CD14-positive monocyte (primary cell): ENCODE data around the gene VSX1. TPM values are rescaled to one million over a fixed set of nuclear protein-coding genes. Genes with fewer than 3 reads are reported as not detected.
A peak's percentile ranks its signal among the peaks of the same experiment; 100 is the strongest.

Experiments used
- DNase-seq, 3 donors: peaks; one replicate each; pipeline ENCODE4 v3.0.0-alpha.2; 2011 to 2022
- H2AFZ ChIP-seq: 2 replicates; pipeline ENCODE4 v1.6.0; 2012; ENCODE audit warnings: mild to moderate bottlenecking, low read depth, low read length, inconsistent platforms; ENCODE audit not compliant: insufficient read depth, poor library complexity, severe bottlenecking
- H3K27ac ChIP-seq, 2 donors: 1 replicate in 1 of 2; 2 replicates in 1 of 2; pipeline ENCODE4 v1.5.1; 2012 to 2013; ENCODE audit warnings: low read length in 2 of 2, control low read depth in 1 of 2, inconsistent platforms in 1 of 2, low read depth in 1 of 2, mild to moderate bottlenecking in 1 of 2
- H3K27me3 ChIP-seq, 2 donors: one replicate each; pipeline versions ENCODE4 v1.6.0 to v1.6.1; 2011 to 2013; ENCODE audit warnings: low read length in 2 of 2; ENCODE audit not compliant: control insufficient read depth in 2 of 2, insufficient read depth in 2 of 2
- H3K36me3 ChIP-seq, 2 donors: replicated peaks in 1 of 2; 1 replicate in 1 of 2; 2 replicates in 1 of 2; pipeline versions ENCODE4 v1.5.1 to v1.6.1; 2012 to 2013; ENCODE audit warnings: low read length in 2 of 2, control low read depth in 1 of 2, inconsistent platforms in 1 of 2, mild to moderate bottlenecking in 1 of 2; ENCODE audit not compliant: insufficient read depth in 2 of 2, control insufficient read depth in 1 of 2
- H3K4me1 ChIP-seq, 2 donors: 1 replicate in 1 of 2; 2 replicates in 1 of 2; pipeline versions ENCODE4 v1.5.1 to v1.6.1; 2012 to 2013; ENCODE audit warnings: low read length in 2 of 2, control low read depth in 1 of 2, inconsistent platforms in 1 of 2, mild to moderate bottlenecking in 1 of 2, moderate library complexity in 1 of 2; ENCODE audit not compliant: insufficient read depth in 2 of 2, control insufficient read depth in 1 of 2
- H3K4me2 ChIP-seq: replicated peaks from 2 replicates; pipeline ENCODE3; 2012; ENCODE audit warnings: low read length, moderate library complexity, mild to moderate bottlenecking; ENCODE audit not compliant: poor library complexity, severe bottlenecking; ENCODE audit errors: extremely low read depth
- H3K4me3 ChIP-seq, 3 experiments: fragments of 200-600 bp in 1 of 3; sonication (generic) in 1 of 3; replicated peaks in 1 of 3; 1 replicate in 2 of 3; 2 replicates in 1 of 3; pipeline ENCODE4 v1.5.1; 2011 to 2013; ENCODE audit warnings: low read length in 3 of 3, mild to moderate bottlenecking in 3 of 3, control low read depth in 2 of 3, low read depth in 2 of 3, inconsistent platforms in 1 of 3, moderate library complexity in 1 of 3
- H3K79me2 ChIP-seq: 2 replicates; pipeline ENCODE4 v1.6.0; 2012; ENCODE audit warnings: mild to moderate bottlenecking, control low read depth, inconsistent platforms, low read length, moderate library complexity; ENCODE audit not compliant: insufficient read depth
- H3K9ac ChIP-seq: 2 replicates; pipeline ENCODE4 v1.6.0; 2017; ENCODE audit warnings: low read length, mild to moderate bottlenecking; ENCODE audit not compliant: insufficient read depth, poor library complexity, severe bottlenecking
- H3K9me3 ChIP-seq, 2 donors: replicated peaks in 1 of 2; 1 replicate in 1 of 2; 2 replicates in 1 of 2; pipeline versions ENCODE4 v1.5.1 to v1.6.1; 2012 to 2013; ENCODE audit warnings: low read length in 2 of 2, control low read depth in 1 of 2; ENCODE audit not compliant: control insufficient read depth in 1 of 2, insufficient read depth in 1 of 2
- H4K20me1 ChIP-seq: 2 replicates; pipeline ENCODE4 v1.6.0; 2012; ENCODE audit warnings: mild to moderate bottlenecking, low read length, control low read depth, moderate library complexity; ENCODE audit not compliant: insufficient read depth
- H3K27ac Mint-ChIP-seq, 7 donors: one replicate each; pipeline ENCODE4 v1.8.0; 2020; ENCODE audit warnings: mild to moderate bottlenecking in 7 of 7, mixed read lengths in 7 of 7, moderate library complexity in 6 of 7, inconsistent platforms in 2 of 7
- H3K27me3 Mint-ChIP-seq, 3 donors: one replicate each; pipeline ENCODE4 v1.8.0; 2021 to 2022; ENCODE audit warnings: low read depth in 3 of 3, mild to moderate bottlenecking in 3 of 3, mixed read lengths in 3 of 3, moderate library complexity in 3 of 3, inconsistent platforms in 1 of 3
- H3K36me3 Mint-ChIP-seq, 2 donors: one replicate each; pipeline ENCODE4 v1.8.0; 2020; ENCODE audit warnings: mixed read lengths in 2 of 2, inconsistent platforms in 1 of 2, mild to moderate bottlenecking in 1 of 2
- H3K4me1 Mint-ChIP-seq: one replicate; pipeline ENCODE4 v1.8.0; 2020; ENCODE audit warnings: mild to moderate bottlenecking, mixed read lengths
- H3K4me3 Mint-ChIP-seq, 2 donors: one replicate each; pipeline ENCODE4 v1.8.0; 2020; ENCODE audit warnings: mild to moderate bottlenecking in 2 of 2, mixed read lengths in 2 of 2, moderate library complexity in 1 of 2
- H3K9me3 Mint-ChIP-seq, 7 donors: one replicate each; pipeline ENCODE4 v1.8.0; 2020 to 2022; ENCODE audit warnings: mixed read lengths in 7 of 7, mild to moderate bottlenecking in 6 of 7, moderate library complexity in 6 of 7, inconsistent platforms in 2 of 7
- CTCF ChIP-seq: fragments of 200-600 bp; IDR thresholded peaks from one replicate; pipeline ENCODE4 v1.8.0; 2022; ENCODE audit warnings: antibody characterized with exemption, mild to moderate bottlenecking
- WGBS: methylation state at CpG from one replicate; pipeline ENCODE4 v1.1.5; 2013; ENCODE audit warnings: missing lambda C conversion rate; ENCODE audit not compliant: insufficient coverage; 5-methylcytosine and 5-hydroxymethylcytosine counted together
- intact Hi-C, 2 donors: fragments of 100-400 bp; cut with micrococcal nuclease; formaldehyde crosslinking; loops; one replicate each; pipeline versions ENCODE4 v1.15.0 to v1.15.1; 2023
- polyA plus RNA-seq, 3 donors: library from polyadenylated mRNA; depleted of rRNA in 1 of 3; unstranded in 2 of 3; stranded (reverse) in 1 of 3; fragments of 300-500 nt in 2 of 3; fragments of >200 nt in 1 of 3; fragmentation: Illumina TruSeq in 2 of 3; gene quantifications; 1 replicate in 2 of 3; 2 replicates in 1 of 3; pipeline ENCODE4 v1.2.3, GENCODE V29; 2012 to 2021

The VSX1 gene
- polyA plus RNA-seq, 3 donors, result not detected

- no peak overlapping the region for H3K27ac ChIP-seq
- Mint-ChIP-seq H3K27me3 (no peaks in the 10 kb centered on the region), H3K36me3 (peaks cover 27 to 28% of the 10 kb centered on the region in 2 donors), H3K4me3 (no peak overlapping the region), H3K4me1 (peaks cover 24% of the 10 kb centered on the region), H3K27ac (peak overlapping the region in 3 of 7 donors; percentile 31 to 83 (median 66)), H3K9me3 (no peaks in the 10 kb centered on the region)
- H3K4me2 ChIP-seq, result no peak overlapping the region
- peaks cover 16% of the 10 kb centered on the region in 2 donors for H3K4me1 ChIP-seq
- H4K20me1 ChIP-seq, result peaks cover 38% of the 10 kb centered on the region
- peaks cover 24 to 33% of the 10 kb centered on the region in 2 donors for H3K36me3 ChIP-seq
- no peak overlapping the region for H2AFZ ChIP-seq
- DNase-seq, result no peak
- H3K27me3 ChIP-seq, result no peaks in the 10 kb centered on the region
- intact Hi-C loops, result loop anchor here in 1 of 2 donors (10.0 kb wide), 1 partner anchor 345 kb away; the partner anchor contains the start of gene ABHD12
- no peak overlapping the region for H3K4me3 ChIP-seq
- H3K9me3 ChIP-seq, result no peaks in the 10 kb centered on the region
- no peak for TF ChIP-seq CTCF
- H3K9ac ChIP-seq, result no peak overlapping the region
- H3K79me2 ChIP-seq, result peaks cover 32% of the 10 kb centered on the region
- 96% methylated on average over 13 of the region's 16 CpGs for WGBS
Measured at GRCh38 chr20:25049261-25050060, 32.5 kb downstream of the VSX1 start.

- peaks cover 17% of the 10 kb centered on the region for H3K4me1 Mint-ChIP-seq
- no peaks in the 10 kb centered on the region for H3K9me3 Mint-ChIP-seq
- H3K4me3 Mint-ChIP-seq, result no peak overlapping the region
- 71% methylated on average over 7 of the region's 8 CpGs for WGBS
- Histone ChIP-seq H3K79me2 (peaks cover 31% of the 10 kb centered on the region), H3K4me2 (no peak overlapping the region), H3K27ac (no peak overlapping the region), H2AFZ (no peak overlapping the region), H3K4me3 (no peak overlapping the region), H4K20me1 (peaks cover 32% of the 10 kb centered on the region), H3K36me3 (peaks cover 24 to 33% of the 10 kb centered on the region in 2 donors), H3K27me3 (no peaks in the 10 kb centered on the region), H3K9ac (no peak overlapping the region), H3K9me3 (no peaks in the 10 kb centered on the region), H3K4me1 (peaks cover 8 to 12% of the 10 kb centered on the region in 2 donors)
- H3K36me3 Mint-ChIP-seq, result peaks cover 27 to 28% of the 10 kb centered on the region in 2 donors
- TF ChIP-seq CTCF, result no peak
- intact Hi-C loops, result no loop called here
- H3K27ac Mint-ChIP-seq, result no peak overlapping the region
- DNase-seq, result no peak
- H3K27me3 Mint-ChIP-seq, result no peaks in the 10 kb centered on the region
Measured at GRCh38 chr20:25048519-25048952, 33.4 kb downstream of the VSX1 start.
